ENCODE data around the gene FAF2.

FAF2 gene

DNA sequence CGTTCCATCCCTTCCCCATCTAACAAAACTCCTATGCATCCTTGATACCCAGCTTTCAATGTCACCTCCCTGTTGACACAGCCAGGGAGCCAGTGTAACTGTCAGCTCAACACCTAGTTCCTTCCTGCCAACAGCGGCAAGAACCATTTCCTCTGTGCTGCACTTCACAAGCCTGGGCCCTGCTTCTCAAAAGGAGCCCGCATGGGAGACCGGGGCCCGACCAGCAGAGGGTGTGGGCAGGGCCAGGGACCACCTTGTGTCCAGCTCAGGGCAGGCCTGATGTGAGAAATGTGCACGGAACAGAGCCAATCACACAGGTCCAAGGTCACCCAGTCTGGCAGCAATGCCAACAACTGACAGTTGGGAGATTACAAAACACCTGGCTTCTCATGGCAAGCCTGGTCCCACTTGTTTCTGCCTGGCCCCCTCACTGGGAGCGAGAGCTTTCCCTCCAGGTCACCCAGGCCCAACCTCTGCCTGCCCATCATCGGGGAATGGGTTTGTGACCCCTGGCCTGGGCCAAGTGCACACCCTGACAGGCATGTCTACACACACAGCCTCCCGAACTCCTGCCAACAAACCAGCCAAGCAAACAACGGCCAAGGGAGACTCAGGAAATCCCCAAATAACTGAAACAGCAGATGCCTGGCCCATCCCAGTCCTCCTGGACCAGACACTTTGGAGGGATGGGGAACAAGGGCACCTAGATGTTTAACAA is 85.9 kb downstream of the FAF2 start:
- no peak for DNase-seq

DNA sequence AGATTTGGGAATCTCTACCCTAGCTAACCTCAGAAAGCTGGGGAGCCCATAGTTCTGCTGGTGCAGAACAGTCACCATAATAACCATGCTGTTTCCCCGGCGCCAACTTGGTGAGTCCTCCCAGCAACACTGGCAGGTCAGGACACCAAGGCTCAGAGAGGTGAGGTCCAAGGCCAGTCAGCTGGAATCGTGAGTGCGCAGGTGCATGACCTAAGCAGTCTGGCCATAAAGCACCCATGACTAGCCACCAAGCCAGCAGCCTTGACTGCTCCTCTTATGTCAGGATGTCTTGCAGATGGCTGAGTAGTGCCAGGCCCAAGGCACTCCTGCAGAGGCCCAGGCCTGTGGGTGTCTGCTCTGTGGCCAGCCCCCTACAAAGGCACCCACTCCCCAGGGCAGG is 86.5 kb downstream of the FAF2 start:
- DNase-seq: no peak

DNA sequence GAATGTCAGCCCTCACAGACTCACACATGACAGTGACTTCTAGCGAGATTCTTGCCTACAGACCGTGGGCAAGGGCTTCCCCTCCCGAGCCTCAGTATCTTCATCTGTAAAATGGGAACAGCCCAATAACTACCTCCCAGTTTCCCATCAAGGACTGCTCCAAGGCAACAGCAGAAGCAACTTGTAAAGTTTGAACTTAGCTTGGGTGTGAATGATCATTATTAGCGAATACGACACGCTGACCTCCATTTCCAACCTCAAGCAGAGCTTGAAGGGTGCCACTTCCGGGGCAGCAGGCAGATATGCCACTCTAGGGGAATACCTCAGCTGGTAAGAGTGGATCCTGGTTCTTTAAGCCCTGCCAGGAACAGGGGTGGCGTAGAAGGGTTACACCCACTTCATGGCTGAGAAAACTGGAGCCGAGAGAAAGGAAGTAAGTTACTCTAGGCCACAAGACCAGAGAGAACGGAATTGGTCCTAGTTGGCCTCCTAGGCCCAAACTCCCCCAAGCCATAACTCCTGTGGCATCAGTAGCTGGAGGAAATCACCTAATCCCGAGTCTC is 87.0 kb downstream of the FAF2 start:
- no peak for DNase-seq

DNA sequence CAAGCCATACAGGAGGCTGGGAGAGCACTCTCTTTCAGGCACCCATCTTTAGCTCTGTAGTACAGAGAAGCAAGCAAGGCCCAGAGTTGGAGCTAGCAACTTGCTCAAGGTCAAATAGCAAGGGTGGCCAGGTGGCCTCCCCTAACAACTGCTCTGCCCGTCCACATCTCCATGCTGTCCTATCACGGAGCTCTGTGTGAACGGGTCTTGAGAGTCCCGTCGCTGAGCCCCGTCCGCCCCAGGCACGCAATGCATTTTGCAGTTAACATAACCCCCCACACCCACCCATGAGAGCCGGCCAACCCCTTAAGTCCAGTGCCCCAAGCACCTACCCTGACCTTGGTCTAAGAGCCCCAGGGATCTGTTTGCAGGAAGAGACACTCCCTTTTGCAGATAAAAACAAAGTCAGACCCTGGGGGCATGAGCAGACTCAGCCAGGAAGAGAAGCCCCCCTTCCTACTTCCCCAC is 87.5 kb downstream of the FAF2 start:
- DNase-seq: no peak

DNA sequence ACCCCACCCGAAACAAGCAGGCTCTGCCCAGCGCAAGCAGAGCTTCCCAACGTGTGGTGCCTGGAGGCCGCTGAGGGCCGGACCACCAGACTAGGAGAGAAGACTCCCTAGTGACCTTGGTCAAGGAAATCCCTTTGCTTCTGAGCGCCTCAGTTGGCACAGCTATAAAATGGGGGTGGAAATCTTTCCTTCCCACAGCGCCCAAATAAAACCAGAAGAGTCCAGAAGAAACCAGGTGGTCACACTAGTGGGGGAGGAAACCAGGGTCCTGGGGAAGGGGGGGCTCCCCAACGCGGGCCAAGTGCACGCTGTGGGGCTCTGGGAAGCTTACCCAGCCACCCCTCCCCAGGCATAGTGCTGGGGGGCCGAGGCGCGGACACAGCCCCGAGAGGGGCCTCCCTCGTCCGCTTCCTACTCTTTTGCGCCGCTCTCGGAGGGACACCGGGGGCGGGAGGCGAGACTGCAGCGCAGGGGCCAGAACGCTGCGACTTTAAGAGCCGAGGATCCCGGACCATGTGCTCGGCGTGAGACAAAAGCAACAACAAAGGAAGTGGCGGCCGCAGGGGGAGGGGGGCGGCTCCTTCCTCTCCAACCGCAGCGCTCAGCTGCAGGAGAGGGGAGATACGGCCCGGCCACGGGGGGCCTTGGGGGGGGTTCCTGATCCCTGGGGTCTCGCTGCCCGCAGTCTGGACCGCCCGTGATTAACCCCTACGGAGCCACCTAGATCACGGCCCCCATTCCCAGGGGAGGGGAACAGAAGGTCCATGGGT is 88.1 kb downstream of the FAF2 start:
- peak; percentile 67 for DNase-seq

DNA sequence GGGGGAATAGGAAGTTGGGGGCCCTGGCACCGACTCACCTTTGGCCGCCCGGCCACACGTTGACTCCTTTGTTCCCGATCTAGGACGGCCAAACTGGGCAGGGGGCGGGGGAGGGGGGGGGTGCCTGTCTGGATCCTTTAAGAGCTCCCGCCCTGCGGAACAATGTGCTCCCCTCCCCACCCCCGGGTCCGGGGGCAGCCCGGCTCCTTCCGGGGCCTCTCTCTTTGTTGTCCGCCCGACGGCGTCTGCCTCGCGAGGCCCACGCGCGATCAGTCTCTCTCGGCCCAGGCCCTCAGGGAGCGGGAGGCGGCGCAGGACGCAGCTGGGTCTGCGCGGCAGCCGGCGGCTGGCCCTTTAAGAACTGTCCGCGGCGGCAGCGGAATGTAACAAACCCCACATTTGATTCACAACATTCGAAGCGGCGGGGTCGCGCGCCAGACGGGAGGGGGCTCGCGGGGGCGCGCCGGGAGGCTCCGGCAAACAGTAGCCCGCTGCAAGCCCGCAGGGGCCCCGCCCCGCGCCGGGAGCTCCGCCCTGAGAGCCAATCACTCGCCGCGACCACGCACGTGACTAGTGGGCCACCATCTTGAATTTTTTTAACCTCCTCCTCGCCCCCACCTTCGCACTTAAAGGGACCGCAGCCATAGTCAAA is 88.8 kb downstream of the FAF2 start, which contains the start of gene RNF44:
Gene RNF44, minus strand, starts transcription at position 501 of the 652 bp plus-strand sequence. CDS start 4,930 bp downstream, outside the sequence.
- peak; percentile 97 for DNase-seq

DNA sequence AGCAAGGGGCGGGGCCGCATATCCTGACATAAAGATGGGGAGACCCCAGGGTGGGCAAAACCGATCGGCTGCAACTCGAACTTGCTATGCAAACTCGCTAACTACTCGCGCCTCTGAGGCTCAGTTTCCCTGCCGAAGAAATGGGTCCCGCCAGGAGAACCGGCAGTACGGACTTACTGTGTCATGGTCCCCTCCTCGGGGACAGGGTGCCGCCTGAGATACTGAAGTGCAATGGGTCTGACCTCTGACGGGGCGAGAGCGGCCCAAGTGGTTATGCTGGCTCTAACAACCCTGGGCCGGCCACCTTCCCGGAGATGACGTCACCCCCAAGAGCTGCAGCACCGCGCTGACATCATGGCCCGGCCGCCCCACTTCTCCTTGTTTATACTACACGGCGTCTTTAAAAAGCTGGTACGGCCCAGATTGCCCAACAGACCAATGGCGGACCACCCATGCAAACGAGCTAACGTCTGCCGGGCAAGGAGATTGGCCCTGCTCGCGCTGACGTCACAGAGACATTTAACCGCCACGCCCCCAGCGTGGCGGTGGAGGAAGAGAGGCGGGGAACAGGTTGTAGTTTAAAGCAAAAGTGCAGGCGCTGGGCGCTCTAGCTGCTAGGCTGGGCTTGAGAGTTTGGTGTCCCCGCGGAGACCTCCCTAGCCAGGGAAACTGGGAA is 89.5 kb downstream of the FAF2 start:
- DNase-seq: peak; percentile 100

DNA sequence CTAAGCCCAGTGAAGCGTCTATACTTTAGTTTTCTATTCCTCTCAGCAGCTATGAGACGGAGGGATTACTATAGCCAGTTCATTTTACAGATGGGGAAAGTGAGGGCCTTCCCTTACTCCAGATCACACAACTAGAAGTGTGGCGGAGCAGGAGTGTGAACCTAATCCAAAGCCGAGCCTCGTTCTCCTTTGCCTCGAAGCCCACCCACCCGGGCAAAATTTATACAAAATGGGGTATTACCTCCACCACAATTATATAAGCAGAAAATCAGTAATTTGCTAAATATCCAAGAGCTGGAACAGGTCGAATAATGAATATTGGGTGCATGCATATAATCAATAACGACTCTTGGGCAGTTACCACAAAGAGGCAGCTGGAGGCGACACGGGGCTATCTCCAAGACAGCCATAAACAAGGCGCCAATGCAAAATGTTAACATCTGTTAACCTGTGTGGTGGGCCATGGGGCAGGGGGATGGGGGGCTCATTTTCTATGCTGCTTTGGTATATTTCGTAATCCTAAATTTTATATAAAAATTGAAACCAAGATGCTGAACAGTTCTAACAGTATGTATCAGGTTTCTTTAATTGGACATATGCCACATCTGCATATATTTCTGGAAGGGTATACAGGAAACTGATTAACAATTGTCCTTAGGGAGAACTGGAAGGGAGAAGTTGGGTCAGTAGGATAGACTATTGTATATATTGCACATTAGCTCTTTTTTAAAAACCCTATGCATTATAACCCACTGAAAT is 90.2 kb downstream of the FAF2 start:
- no peak for DNase-seq

DNA sequence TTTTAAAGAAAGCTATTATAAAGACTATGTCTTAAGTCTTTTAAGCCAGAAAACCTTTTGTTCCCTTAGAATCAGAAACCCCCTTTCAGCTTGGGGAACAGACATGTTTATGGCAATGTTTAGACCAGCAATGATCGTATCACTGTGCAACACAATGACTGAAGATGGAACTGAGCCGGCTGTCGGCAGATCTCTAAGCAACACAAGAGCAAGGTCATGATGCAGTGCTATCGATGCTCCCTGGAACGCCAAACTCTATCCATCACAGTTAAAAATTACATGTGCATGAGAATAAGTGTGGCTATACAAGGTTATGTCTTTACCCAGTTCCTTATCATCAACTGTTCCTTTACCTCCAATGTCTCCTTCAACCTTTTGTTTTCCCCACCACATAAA is 90.8 kb downstream of the FAF2 start:
- DNase-seq: no peak

DNA sequence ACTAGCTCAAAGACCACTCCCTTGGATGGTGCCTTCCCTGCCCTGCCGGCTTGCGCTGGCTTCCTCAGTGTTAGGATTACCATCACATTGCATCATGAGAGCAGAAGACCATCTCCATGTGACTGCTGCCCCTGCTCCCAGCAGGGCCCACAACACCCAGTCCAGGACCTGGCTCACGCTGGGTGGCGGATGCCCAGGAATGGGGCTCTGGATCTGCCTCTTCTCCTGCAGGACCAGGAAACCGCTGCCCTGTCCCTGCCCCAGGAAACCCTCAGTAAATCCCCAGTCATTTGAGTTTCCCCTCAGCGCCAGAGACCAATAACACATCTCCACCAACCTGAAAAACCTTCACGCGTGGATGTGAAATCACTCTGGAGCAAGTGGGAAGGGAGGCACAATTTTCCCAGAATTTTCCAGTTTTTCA is 92.3 kb downstream of the FAF2 start:
- no peak for DNase-seq

DNA sequence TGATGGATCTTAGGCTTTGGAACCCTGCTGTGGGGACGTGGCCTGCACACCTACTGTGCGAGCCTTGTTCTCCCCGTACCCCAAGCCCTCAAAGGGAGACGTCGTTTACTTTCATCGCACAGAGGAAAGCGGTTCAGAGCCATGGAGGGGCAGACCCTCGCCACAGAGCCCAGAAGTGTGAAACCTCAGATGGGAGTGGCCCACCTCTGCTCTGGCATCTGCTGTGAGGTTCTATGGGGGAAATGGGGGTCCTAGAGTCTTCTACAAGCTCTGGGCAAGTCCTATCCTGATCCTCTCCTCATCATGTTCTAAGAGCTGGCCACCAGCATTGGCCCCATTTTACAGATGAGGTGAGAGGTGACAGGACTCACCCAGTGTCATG is 92.8 kb downstream of the FAF2 start:
- DNase-seq: no peak

DNA sequence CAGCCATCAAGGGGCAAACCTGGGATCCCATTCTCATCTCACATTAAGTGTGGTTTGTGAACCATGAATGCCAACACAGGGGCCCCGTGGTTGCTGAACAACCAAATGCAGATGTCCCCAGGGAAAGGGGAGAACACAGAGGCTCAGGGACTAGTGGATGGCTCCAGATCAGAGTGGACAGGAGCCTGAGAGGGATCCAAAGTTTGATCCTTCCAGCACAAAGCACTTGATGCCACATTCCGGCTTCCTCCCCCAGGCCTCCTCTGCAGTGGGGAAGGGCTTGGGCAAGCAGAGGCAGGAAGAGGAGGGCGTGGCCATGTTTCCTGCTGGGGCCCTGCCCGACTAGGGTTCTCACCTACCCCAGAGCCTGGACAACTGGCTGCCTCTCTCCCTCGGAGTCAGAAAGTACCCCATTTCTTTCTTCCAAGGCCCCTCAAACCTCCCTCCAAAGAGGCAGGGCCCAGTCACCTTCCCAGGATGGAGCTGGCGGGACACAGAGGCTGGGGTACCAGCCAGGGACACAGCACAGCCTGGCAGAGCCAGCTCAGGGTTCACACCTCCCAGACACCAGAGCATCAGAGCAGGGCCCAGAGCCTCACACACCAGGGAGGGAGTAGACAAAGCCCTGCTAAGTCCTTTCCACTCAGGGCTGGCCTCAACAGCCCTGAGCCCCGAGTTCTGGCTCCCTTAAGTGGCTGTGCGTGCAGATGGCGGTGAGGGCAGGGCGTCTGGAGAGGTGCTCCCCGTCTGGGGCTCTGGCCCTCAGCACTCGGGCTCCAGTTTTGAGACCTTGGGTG is 93.4 kb downstream of the FAF2 start:
- no peak for DNase-seq

DNA sequence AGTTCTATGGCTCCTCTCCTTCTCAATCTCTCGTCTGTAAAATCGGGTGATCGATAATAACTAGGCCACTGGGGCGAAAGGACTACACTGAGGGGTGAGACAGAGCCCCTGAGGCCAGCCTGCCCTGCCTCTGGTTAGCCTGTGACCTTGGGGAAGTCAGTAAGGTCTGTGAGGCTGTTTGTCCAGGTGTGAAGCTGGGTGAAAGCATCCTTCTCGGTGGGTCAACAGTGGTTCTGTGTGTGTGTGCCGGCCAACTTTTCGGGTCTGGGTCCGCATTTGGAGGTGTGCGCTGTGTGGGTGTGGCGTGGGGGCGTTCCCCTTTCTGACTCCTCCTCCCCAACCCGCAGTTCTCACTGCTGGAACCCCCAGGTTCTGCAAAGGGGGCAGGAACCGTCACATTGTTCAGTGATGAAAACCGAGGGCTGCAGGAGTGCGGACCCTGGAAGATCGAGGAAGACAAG is 94.0 kb downstream of the FAF2 start:
- no peak for DNase-seq

DNA sequence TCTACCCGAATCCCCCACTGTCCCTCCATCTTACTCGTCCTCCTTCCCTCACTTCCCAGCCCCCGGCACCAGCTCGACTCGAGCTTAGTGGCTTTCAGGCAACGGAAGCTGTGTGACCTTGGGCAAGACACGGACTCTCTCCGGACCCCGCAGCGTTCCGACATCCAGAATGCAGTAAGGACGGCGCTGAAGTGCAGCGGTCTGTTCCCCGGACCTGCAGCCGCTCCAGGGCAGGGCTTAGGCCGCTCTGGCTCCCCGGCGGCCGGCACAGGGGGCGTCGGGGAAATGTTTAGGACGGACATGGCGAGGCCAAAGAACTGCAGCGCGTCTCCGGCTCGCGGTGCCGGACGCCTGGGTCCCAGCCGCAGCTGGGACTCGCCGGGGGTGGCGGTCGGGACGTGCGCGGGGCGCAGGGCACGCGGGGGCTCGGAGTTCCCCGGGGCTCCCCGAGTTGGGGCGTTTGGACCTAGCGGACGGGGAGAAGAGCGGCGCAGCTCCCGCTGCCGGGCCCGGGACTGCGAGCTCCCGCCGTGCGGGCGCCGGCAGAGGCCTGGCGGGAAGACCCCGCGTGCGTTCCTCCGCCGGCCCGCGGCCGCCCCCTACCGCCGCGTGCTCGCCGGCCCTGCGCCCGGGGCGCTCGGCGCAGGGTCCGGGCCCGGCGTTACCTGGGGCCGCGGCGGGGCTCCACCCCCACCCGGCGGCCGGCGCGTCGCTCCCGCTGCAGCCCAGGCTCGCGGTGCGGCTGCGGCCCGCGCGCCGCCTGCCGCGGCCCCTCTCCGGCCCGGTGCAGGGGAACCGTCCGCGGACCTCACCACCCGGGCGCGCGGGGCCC is 94.6 kb downstream of the FAF2 start:
- peak; percentile 17 for DNase-seq

DNA sequence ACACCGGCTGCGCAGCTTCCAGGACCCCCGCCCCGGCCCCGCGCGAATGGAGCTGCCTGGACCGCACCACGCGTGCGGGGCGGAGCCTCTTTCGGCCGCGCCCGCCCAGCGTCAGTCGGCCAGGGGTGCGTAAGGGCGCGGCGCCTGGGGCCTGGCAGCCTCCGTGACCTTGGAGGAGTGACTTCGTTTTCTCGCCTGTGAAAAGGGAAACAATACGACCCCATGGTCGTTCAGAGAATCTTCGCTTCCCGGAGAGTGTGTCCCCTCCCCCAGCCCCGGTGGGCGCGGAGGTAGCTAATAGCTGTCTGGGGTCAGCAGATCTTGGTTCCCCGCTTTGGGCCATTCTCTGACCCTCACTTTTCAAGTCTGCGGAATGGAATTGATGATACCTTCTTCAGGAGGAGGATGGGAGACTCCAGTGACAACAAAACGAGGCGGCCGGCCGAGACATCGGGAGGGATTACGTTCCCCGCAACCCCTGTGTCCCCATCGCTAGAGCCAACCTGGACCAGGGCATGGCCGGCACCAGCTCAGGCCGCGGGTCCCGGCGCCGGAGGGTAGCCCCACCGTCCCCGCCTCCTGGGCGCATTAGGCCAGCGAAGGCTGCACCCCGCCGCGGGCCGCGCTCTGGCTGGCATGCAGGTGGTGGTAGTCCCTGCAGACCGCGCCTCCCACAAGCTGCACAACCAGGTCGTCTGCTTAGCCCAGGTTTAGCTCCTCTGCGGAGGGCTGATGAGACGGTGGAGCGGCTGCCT is 95.4 kb downstream of the FAF2 start:
- peak; percentile 20 for DNase-seq

DNA sequence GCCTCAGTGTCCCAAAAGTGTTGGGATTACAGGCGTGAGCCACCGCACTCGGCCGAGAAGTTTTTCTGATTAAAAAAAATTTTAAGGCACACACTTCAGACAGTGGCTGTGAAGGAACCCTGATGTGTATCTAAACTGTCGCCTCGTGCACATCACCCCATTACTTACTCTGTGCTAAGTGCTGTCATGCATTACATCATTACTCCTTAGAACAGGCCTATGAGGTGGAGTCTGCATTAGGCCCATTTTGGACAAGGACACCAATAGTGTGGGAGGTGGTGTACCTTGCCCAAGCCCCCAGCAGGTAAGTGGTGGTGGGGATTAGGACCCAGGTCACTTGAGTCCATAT is 97.2 kb downstream of the FAF2 start:
- no peak for DNase-seq

DNA sequence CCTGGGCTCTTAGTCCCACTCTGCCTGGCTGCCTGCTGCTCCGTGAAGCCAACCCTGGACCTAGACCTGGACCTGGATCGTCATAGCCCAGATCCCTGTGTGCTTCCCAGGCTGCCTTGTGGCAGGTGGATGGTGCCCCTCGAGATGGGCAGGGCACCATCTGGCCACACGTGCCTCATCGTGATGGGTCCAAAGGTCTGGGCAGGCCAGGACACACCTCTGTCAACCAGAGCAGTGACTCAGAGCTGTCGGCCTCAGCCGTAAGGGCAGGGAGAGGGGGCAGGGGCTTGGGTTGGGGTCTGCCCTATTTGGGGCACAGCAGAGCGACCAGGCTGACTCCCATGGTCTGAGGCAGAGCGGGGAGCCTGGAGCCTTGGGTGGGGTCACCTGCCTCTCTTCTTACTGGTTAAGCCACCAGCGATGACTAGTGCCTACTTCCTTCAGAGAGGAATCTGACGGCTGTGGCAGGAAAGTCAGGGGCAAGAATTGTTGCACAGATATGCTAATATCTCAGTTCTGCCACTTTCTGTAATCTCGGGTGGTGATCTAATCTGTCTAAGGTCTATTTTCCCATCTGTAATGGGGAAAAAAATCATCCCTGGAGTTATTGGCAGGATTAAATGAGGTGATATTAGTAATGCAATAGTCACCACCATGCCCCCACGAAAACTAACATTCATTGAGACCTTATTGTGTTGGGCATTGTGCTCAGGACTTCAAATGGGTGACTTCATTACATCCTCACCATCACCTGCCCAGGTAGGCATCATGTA is 97.7 kb downstream of the FAF2 start:
- DNase-seq: no peak

DNA sequence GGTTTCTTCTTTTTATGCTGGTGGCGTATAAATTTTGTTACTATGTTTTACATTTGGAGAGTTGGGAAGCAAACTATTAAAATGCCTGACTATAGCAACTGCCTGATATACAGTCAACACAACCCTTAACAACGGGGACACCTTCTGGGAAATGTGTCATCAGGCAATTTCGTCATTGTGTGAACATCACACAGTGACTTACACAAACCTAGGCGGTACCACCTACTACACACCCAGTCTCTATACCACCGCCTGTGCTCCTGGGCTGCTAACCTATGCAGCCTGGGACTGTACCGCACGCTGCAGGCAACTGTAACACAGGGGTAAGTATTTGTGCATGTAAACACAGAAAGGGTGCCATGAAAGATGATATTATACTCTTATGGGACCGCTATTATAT is 99.6 kb downstream of the FAF2 start:
- no peak for DNase-seq

DNA sequence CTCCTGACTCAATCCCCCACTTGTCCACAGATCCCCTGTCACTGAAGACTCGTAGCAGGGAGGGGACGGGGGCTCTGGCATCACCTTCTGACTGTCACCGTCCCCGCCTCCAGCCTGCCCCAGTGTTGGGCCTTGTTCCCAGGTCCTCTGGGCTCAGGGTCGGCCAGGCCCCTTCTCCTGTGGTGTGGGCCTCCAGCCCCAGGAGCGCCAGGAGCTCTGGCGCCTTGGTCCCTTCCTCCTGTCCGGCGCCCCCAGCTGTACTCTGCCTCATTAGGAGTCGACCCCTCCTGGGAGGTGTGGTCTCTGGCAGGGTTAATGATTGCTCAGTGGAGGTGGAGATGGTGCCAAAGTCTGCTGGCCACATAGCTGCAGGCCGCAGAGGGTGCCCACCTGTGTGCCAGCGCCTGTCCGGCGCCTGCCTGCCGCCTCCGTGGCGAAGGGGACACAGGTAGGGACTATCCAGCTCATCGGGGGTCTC is 100.8 kb downstream of the FAF2 start, which contains the start of gene CDHR2:
Gene CDHR2, plus strand, starts transcription at position 376 of the 478 bp plus-strand sequence. CDS start 16,011 bp downstream, outside the sequence.
- DNase-seq: no peak

Measured in HCEC 1CT (cell line).